ENCODE measurements around the gene HIC1.

GRCh38 chr17:2064147-2064489 lies 9.2 kb downstream of the HIC1 start:
- TF ChIP-seq PATZ1 (CRISPR knock-in tag; IDR thresholded peaks at IDR 0.05; ENCODE audit: borderline replicate concordance) = no peak
- TF ChIP-seq SNAI2 (CRISPR knock-in tag; IDR thresholded peaks at IDR 0.05) = no peak
- TF ChIP-seq CSDC2 (CRISPR knock-in tag; IDR thresholded peaks at IDR 0.05) = no peak
- no peak for TF ChIP-seq ZFP3 (CRISPR knock-in tag; IDR thresholded peaks at IDR 0.05)
- no peak for TF ChIP-seq BACH2 (CRISPR knock-in tag; IDR thresholded peaks at IDR 0.05; ENCODE audit: borderline replicate concordance)
- TF ChIP-seq TOX (CRISPR knock-in tag; IDR thresholded peaks at IDR 0.05; ENCODE audit: borderline replicate concordance) = no peak
- TF ChIP-seq RARB (CRISPR knock-in tag; IDR thresholded peaks at IDR 0.05) = no peak
- TF ChIP-seq ARNTL (CRISPR knock-in tag; IDR thresholded peaks at IDR 0.05; ENCODE audit: borderline replicate concordance, low read depth) = no peak
- no peak for TF ChIP-seq CREB5 (CRISPR knock-in tag; IDR thresholded peaks at IDR 0.05; ENCODE audit: low read depth)
- no peak for TF ChIP-seq ZFP30 (CRISPR knock-in tag; IDR thresholded peaks at IDR 0.05)
- TF ChIP-seq OSR1 (CRISPR knock-in tag; IDR thresholded peaks at IDR 0.05) = no peak
- no peak for TF ChIP-seq ISL1 (CRISPR knock-in tag; IDR thresholded peaks at IDR 0.05)
- no peak for TF ChIP-seq CSRNP3 (CRISPR knock-in tag; IDR thresholded peaks at IDR 0.05)
- TF ChIP-seq TSHZ2 (CRISPR knock-in tag; IDR thresholded peaks at IDR 0.05) = no peak
